Fibroblast of the conjunctiva (primary cell): ENCODE results near the gene GIMD1.

Experiments used
- DNase-seq: peaks from one replicate; pipeline ENCODE4 v3.0.0-alpha.2; 2010; ENCODE audit warnings: low read depth

GIMD1 gene

GRCh38 chr4:106312997-106313522, 55.5 kb downstream of the GIMD1 start:
- no peak for DNase-seq

- DNase-seq, result no peak
Observed at GRCh38 chr4:106312377-106312776, 56.2 kb downstream of the GIMD1 start.
